SK-N-MC (cell line): ENCODE data around the gene RCAN1.
A peak's percentile ranks its signal among the peaks of the same experiment; 100 is the strongest.
"Not testable (repeated sequence)": the region's sequence is repeated elsewhere in the genome, so short reads cannot be mapped to it uniquely, and the experiment has no call there.

ENCODE experiments used
- DNase-seq: peaks from one replicate; pipeline ENCODE4 v3.0.0-alpha.2; 2011; ENCODE audit warnings: low read depth, low spot score
- H3K27ac ChIP-seq: fragments of 200-600 bp; sonication (generic); 2 replicates; pipeline ENCODE4 v1.5.1; 2016; ENCODE audit warnings: mixed run types
- H3K36me3 ChIP-seq: fragments of 200-600 bp; sonication (generic); 2 replicates; pipeline ENCODE4 v1.6.1; 2017; ENCODE audit warnings: antibody characterized with exemption, low read length, mixed read lengths; ENCODE audit not compliant: insufficient read depth
- H3K4me3 ChIP-seq: fragments of 200-600 bp; sonication (generic); 2 replicates; pipeline ENCODE4 v1.5.1; 2016
- H3K9ac ChIP-seq: fragments of 200-600 bp; sonication (generic); 2 replicates; pipeline ENCODE4 v1.8.0; 2017; ENCODE audit warnings: mixed run types, mixed read lengths; ENCODE audit not compliant: insufficient read length
- H3K9me3 ChIP-seq: fragments of 200-600 bp; sonication (generic); 2 replicates; pipeline ENCODE4 v1.6.1; 2017; ENCODE audit warnings: low read depth, mild to moderate bottlenecking, antibody characterized with exemption, low read length, moderate library complexity, mixed read lengths
- EZH2 ChIP-seq: fragments of 200-600 bp; sonication (generic); IDR thresholded peaks from one replicate; pipeline ENCODE4 v1.6.1; 2017; ENCODE audit warnings: antibody characterized with exemption
- FOXP2 ChIP-seq: optimal IDR thresholded peaks from 2 replicates; pipeline ENCODE3; 2011; ENCODE audit warnings: mild to moderate bottlenecking, moderate library complexity; ENCODE audit not compliant: insufficient read depth; ENCODE audit errors: extremely low read length, control extremely low read depth
- POLR2AphosphoS5 ChIP-seq: IDR thresholded peaks from 2 replicates; pipeline ENCODE4 v1.6.1; 2012; ENCODE audit warnings: mild to moderate bottlenecking, low read depth, low read length, borderline replicate concordance

RCAN1 gene

GRCh38 chr21:34606621-34607020 is 8.3 kb downstream of the RCAN1 start:
- no peak overlapping the region for H3K9ac ChIP-seq
- H3K27ac ChIP-seq, result no peak overlapping the region
- H3K36me3 ChIP-seq, result no peaks in the 10 kb centered on the region
- H3K4me3 ChIP-seq, result no peak overlapping the region
- no peak for TF ChIP-seq EZH2
- no peak for TF ChIP-seq FOXP2
- no peak for TF ChIP-seq POLR2AphosphoS5
- H3K9me3 ChIP-seq, result no peaks in the 10 kb centered on the region
- DNase-seq, result no peak

DNA sequence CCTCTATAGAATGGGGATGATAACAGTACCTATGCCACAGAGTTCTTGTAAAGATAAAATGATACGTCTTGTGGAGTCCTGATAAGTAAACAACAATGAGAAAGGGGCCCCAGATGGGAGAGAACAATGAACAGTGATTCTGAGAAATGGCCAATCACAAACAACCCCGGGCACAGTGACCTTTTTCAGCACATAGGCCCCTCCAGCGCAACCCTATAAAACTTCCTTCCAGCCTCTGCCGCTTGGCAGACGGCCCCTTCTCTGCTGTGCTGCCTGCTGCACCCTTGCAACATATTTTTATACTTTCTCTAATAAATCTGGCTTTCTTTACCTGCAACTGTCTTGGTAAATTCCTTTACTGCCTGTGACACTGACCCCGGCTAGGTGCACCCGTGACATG is 8.9 kb downstream of the RCAN1 start:
- no peaks in the 10 kb centered on the region for H3K9me3 ChIP-seq
- no peak overlapping the region for H3K9ac ChIP-seq

GRCh38 chr21:34604956-34605355 is 10.0 kb downstream of the RCAN1 start:
- H3K36me3 ChIP-seq, H3K4me3 ChIP-seq, DNase-seq, H3K27ac ChIP-seq, H3K9ac ChIP-seq, H3K9me3 ChIP-seq: not testable (repeated sequence)

More for the DNA sequence above, 8.9 kb downstream of the RCAN1 start:
- Histone ChIP-seq H3K27ac (no peak overlapping the region), H3K4me3 (no peak overlapping the region), H3K36me3 (no peaks in the 10 kb centered on the region)
- TF ChIP-seq FOXP2, result no peak
- no peak for TF ChIP-seq POLR2AphosphoS5
- no peak for TF ChIP-seq EZH2
- no peak for DNase-seq

DNA sequence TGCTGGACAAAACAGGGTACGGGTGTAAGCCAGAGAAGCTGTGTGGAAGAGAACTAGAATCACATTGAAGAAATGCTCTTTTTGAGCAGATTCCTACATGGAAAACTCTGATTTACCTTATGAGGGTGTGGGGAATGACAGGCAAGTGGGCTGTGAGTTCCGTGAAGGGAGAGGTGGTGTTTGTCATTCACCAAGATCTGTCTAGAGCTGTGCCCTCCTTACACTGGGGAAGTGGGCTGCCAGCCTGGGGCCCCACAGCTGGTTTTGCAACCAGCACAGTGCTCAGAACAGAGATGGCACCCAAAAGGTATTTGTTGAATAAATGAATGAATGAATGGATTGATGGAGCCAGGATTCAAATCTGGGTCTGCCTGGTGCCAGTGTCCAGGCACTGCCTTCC is 10.4 kb downstream of the RCAN1 start:
- Histone ChIP-seq H3K9me3 (no peaks in the 10 kb centered on the region), H3K9ac (no peak overlapping the region), H3K36me3 (no peaks in the 10 kb centered on the region), H3K4me3 (no peak overlapping the region), H3K27ac (no peak overlapping the region)
- DNase-seq, result no peak
- TF ChIP-seq FOXP2 (no peak), EZH2 (no peak), POLR2AphosphoS5 (no peak)

DNA sequence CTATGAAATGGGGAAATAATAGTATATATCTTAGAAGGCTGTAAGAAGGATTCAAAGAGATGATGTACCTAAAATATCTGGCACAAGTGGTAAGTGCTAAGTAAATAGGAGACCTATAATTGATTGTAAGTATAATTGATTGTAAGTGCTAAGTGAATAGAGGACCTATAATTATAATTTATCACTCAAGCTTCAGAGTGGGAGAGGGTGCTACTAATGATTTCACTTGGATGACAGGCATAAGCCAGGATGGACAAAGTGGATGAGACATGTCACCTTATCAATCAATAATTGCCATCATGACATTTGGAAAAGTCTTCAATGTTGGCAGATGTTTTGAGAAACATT is 11.2 kb downstream of the RCAN1 start:
- no peak overlapping the region for H3K27ac ChIP-seq
- H3K9me3 ChIP-seq, result no peaks in the 10 kb centered on the region
- no peak for DNase-seq
- H3K9ac ChIP-seq, result no peak overlapping the region
- no peak overlapping the region for H3K4me3 ChIP-seq
- TF ChIP-seq EZH2 (no peak), FOXP2 (no peak), POLR2AphosphoS5 (no peak)
- H3K36me3 ChIP-seq, result no peaks in the 10 kb centered on the region

DNA sequence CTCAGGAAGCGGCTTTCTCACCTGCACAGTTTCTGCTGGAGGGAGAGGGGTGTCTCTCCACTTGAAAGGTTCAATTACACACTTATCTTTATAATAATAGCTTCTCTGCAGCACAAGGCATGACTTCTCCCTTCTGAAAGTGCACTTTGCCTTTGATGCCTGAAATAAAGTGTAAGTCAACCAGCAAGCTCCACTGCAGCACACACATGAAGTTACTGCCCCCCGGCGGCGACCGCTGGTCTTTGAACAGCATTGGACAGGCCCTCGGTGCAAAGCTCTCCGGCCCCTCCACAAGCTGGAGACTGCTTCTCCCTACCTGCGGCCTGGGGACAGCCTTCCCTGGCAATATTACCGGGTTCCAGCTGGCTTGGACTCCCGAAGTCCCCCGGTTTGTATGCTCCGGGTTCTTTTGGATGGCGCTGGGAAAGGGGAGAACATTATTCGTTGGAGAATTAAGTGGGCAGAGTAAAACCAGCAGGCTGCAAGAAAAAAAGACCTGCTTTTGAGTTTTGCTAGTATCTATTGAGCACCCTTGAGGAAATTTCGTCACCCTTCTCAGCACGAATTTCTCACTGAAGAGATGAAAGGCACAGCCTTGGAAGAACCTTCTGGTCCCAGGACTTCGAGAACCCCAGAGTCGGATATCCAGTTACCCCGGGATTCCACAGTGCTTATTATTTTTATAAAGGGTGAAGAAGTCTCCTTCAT is 11.8 kb downstream of the RCAN1 start:
- Histone ChIP-seq H3K9ac (no peak overlapping the region), H3K9me3 (no peaks in the 10 kb centered on the region), H3K36me3 (no peaks in the 10 kb centered on the region), H3K27ac (no peak overlapping the region), H3K4me3 (no peak overlapping the region)
- peak; percentile 8 for DNase-seq
- TF ChIP-seq POLR2AphosphoS5 (no peak), FOXP2 (no peak), EZH2 (no peak)

DNA sequence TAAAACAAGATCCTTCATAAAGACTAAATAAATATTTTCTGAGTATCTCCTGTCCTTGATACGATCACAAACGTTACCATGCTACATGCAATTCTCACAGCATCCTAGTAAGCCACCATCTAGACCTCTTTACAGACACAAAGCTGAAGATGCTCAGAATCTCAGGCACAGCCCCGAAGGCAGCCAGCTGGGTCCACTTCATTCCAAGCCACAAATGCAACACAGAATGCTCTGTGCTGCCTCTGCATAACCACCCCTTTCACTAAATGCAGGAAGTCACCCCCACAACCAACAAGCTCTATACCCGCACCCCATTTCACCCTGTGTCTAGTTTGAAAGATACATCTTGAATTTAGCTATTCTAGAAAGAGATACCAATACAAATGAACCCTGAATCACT is 12.9 kb downstream of the RCAN1 start:
- no peak for TF ChIP-seq POLR2AphosphoS5
- no peak for TF ChIP-seq FOXP2
- TF ChIP-seq EZH2, result no peak
- no peak overlapping the region for H3K9ac ChIP-seq

DNA sequence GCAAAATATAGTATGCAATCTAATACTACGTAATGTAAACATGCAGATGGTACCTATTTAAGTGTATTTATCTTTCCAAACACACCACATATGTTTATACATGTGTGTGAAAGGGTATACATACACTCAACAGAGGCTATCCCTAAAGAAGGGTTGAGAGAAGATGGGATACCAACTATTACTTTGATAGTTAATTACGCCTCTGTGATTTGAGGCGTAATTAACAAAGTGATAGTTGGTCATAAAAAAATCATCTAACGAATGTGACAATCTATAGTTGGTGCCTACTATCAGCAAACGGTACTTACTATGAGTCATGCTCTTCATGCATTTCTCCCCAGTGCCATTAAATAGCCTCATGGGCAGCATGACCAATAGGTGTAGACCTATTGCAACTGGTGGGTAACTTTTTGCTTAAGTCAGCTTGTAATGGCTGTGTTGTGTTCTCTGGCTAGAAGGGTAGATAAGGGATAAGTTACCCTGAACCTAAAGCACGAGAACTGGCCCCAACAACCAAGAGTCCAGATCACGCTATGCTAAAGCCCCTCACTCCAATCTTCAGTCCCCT is 15.3 kb downstream of the RCAN1 start:
- Histone ChIP-seq H3K36me3 (no peaks in the 10 kb centered on the region), H3K9me3 (no peaks in the 10 kb centered on the region), H3K27ac (no peak overlapping the region), H3K9ac (no peak overlapping the region), H3K4me3 (no peak overlapping the region)
- DNase-seq, result no peak
- TF ChIP-seq POLR2AphosphoS5, result no peak
- no peak for TF ChIP-seq EZH2
- TF ChIP-seq FOXP2, result no peak

More for the DNA sequence above, 12.9 kb downstream of the RCAN1 start:
- H3K36me3 ChIP-seq, result no peaks in the 10 kb centered on the region
- H3K27ac ChIP-seq, result no peak overlapping the region
- DNase-seq, result no peak
- no peaks in the 10 kb centered on the region for H3K9me3 ChIP-seq
- H3K4me3 ChIP-seq, result no peak overlapping the region

DNA sequence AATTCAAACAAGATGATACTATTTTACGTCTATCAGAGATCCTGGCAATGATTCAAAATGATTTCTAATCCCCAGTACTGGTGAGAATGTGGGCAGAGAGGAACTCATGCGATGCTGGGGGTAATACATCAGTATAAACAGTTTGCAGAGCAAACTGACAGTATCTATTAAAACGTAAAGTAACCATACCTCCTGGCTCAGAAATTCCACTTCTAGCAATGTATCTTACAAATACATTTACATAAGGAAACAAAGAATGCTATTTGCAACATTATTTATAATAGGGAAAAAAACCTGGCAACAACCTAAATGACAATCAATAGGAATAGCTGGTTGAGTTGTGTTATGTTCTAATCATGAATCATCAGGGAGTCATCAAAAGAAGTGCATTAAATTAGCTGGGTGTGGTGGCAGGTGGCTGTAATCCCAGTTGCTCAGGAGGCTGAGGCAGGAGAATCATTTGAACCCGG is 15.9 kb downstream of the RCAN1 start:
- H3K9ac ChIP-seq, result no peak overlapping the region
- H3K27ac ChIP-seq, result no peak overlapping the region
- no peaks in the 10 kb centered on the region for H3K36me3 ChIP-seq
- no peak for DNase-seq
- TF ChIP-seq POLR2AphosphoS5 (no peak), EZH2 (no peak), FOXP2 (no peak)
- H3K4me3 ChIP-seq, result no peak overlapping the region
- H3K9me3 ChIP-seq, result no peaks in the 10 kb centered on the region
